GM23248 (cell line): Measurements from ENCODE around the gene PEX7. TPM values are rescaled to one million over a fixed set of nuclear protein-coding genes. Genes with fewer than 3 reads are reported as not detected.

Experiments used
- DNase-seq: peaks from one replicate; pipeline ENCODE4 v3.0.0-alpha.2; 2015
- H2AFZ ChIP-seq: fragments of 200-600 bp; sonication (generic); 2 replicates; pipeline ENCODE4 v1.6.1; 2016; ENCODE audit warnings: antibody characterized with exemption
- H3F3A ChIP-seq: fragments of 200-600 bp; sonication (generic); 2 replicates; pipeline ENCODE4 v1.6.1; 2016; ENCODE audit warnings: mild to moderate bottlenecking, antibody characterized with exemption, mixed run types; ENCODE audit not compliant: insufficient read depth
- H3K27ac ChIP-seq: fragments of 200-600 bp; sonication (generic); 2 replicates; pipeline ENCODE4 v1.5.1; 2016; ENCODE audit warnings: mild to moderate bottlenecking
- H3K27me3 ChIP-seq: fragments of 200-600 bp; sonication (generic); replicated peaks from 2 replicates; pipeline ENCODE4 v1.6.1; 2016; ENCODE audit warnings: mild to moderate bottlenecking; ENCODE audit not compliant: insufficient read depth
- H3K36me3 ChIP-seq: fragments of 200-600 bp; sonication (generic); 2 replicates; pipeline ENCODE4 v1.6.1; 2016; ENCODE audit warnings: low read depth, mild to moderate bottlenecking
- H3K4me1 ChIP-seq: fragments of 200-600 bp; sonication (generic); 2 replicates; pipeline ENCODE4 v1.6.1; 2016; ENCODE audit warnings: mild to moderate bottlenecking; ENCODE audit not compliant: insufficient read depth
- H3K4me2 ChIP-seq: fragments of 200-600 bp; sonication (generic); one replicate; pipeline ENCODE4 v1.6.1; 2016; ENCODE audit warnings: mild to moderate bottlenecking; ENCODE audit not compliant: unreplicated experiment
- H3K4me3 ChIP-seq: fragments of 200-600 bp; sonication (generic); 2 replicates; pipeline ENCODE4 v1.5.1; 2016; ENCODE audit warnings: mild to moderate bottlenecking
- H3K79me2 ChIP-seq: fragments of 200-600 bp; sonication (generic); 2 replicates; pipeline ENCODE4 v1.6.1; 2016; ENCODE audit warnings: mild to moderate bottlenecking; ENCODE audit not compliant: insufficient read depth
- H3K9ac ChIP-seq: fragments of 200-600 bp; sonication (generic); 2 replicates; pipeline ENCODE4 v1.6.1; 2016; ENCODE audit warnings: mild to moderate bottlenecking
- H3K9me2 ChIP-seq: fragments of 200-600 bp; sonication (generic); 2 replicates; pipeline ENCODE4 v1.6.1; 2016; ENCODE audit warnings: mixed run types, mild to moderate bottlenecking, moderate library complexity; ENCODE audit not compliant: insufficient read depth
- H3K9me3 ChIP-seq: fragments of 200-600 bp; sonication (generic); one replicate; pipeline ENCODE4 v1.6.1; 2017; ENCODE audit warnings: low read depth
- H4K20me1 ChIP-seq: fragments of 200-600 bp; sonication (generic); 2 replicates; pipeline ENCODE4 v1.6.0; 2016; ENCODE audit not compliant: insufficient read depth
- EZH2 ChIP-seq: fragments of 200-600 bp; sonication (generic); IDR thresholded peaks from 2 replicates; pipeline ENCODE4 v1.6.1; 2018; ENCODE audit warnings: antibody characterized with exemption, mild to moderate bottlenecking; ENCODE audit not compliant: insufficient read depth, poor library complexity, severe bottlenecking
- EZH2phosphoT487 ChIP-seq: fragments of 200-600 bp; sonication (generic); IDR thresholded peaks from 2 replicates; pipeline ENCODE4 v1.6.1; 2018; ENCODE audit warnings: antibody characterized with exemption, moderate library complexity, mild to moderate bottlenecking, low read depth; ENCODE audit not compliant: insufficient read depth
- WGBS, 2 experiments: methylation state at CpG; one replicate each; pipeline ENCODE4 v1.1.6; 2015 to 2017; ENCODE audit warnings: low lambda C conversion rate in 2 of 2, low coverage in 1 of 2; ENCODE audit errors: missing lambda C conversion rate in 2 of 2; 5-methylcytosine and 5-hydroxymethylcytosine counted together
- in situ Hi-C: fragments of 300-500 bp; cut with MboI; formaldehyde crosslinking; loops from 2 replicates; pipeline ENCODE4 v1.15.0; 2020
- polyA plus RNA-seq: library from polyadenylated mRNA; unstranded; fragments of >200 nt; fragmentation: Nextera tagmentation; extraction: Ambion mirVana; gene quantifications from 2 replicates; pipeline ENCODE4 v1.2.1, GENCODE V29; 2016
- total RNA-seq: library from RNA; depleted of rRNA; stranded (reverse); fragments of >200 nt; shearing (Covaris generic); gene quantifications from 2 replicates; pipeline ENCODE4 v1.2.3, GENCODE V29; 2014

The PEX7 gene
- total and polyA plus RNA-seq, 2 experiments from 2014 or later = 9.4 to 11.0 TPM

DNA sequence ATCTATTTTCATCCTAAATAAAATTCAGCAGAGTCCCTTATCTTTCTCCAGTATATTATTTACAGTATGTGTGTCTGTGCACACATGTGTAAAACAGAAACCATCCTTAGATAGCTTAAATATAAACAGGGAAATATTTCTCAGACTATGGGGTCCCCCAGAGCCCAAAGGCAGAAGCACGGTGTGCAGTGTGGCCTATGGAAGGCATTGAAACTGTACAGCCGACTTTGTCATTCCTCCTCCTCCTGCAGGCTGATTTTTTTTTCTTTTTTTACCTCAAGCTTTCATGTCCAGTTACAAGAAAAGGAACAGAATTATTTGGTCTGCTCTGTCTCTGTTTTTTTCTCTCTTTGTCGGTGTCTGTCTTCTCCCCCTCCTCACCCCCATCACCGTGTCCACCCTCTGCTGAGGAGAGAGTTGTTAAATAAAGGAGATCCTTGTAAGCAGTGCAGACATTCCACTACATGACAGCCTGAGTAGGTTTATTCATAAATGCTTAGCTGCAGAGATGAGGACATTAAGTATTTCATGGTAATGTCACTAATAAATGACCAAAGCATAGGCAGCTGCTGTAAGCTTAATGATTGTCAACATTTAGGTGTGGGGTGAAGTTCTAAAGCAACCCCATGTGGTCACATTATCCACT is 67.9 kb downstream of the PEX7 start:
- no peak overlapping the region for H3K4me2 ChIP-seq
- no peak overlapping the region for H3K4me3 ChIP-seq
- no peaks in the 10 kb centered on the region for H3K9me2 ChIP-seq
- DNase-seq = no peak
- 76 to 81% methylated on average over 4 of the region's 4 CpGs for WGBS, 2 experiments
- H3K9ac ChIP-seq = no peak overlapping the region
- no peaks in the 10 kb centered on the region for H3K9me3 ChIP-seq
- H3K36me3 ChIP-seq = no peaks in the 10 kb centered on the region
- no peaks in the 10 kb centered on the region for H3F3A ChIP-seq
- no peak for TF ChIP-seq EZH2phosphoT487
- TF ChIP-seq EZH2 = no peak
- H4K20me1 ChIP-seq = no peaks in the 10 kb centered on the region
- no peaks in the 10 kb centered on the region for H3K27me3 ChIP-seq
- no peaks in the 10 kb centered on the region for H3K4me1 ChIP-seq
- no peak overlapping the region for H3K27ac ChIP-seq
- H3K79me2 ChIP-seq = no peaks in the 10 kb centered on the region
- no peak overlapping the region for H2AFZ ChIP-seq
- in situ Hi-C loops = no loop called here

DNA sequence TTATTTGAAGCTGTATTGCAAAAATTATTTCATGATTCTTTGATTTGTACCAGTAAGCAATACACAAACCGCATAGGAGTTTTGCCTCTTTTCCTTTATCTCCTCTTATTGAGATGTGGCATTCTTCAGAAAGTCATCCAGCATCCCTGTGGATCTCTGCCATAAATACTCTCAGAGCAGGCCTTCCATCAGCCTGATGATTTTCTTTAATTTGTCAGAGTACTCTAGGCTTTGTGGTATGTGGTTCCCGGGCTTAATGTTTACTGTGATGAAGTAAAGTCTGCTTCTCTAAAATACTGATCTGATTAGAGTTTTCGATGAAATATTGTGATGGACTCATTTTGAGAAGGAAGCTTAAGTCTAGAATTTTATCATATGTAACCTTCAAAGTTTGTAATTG is 68.6 kb downstream of the PEX7 start:
- H3K4me2 ChIP-seq = no peak overlapping the region
- no peaks in the 10 kb centered on the region for H3K79me2 ChIP-seq
- no peaks in the 10 kb centered on the region for H3K9me2 ChIP-seq
- no peak overlapping the region for H2AFZ ChIP-seq
- no peak overlapping the region for H3K9ac ChIP-seq
- no peaks in the 10 kb centered on the region for H3F3A ChIP-seq
- no peaks in the 10 kb centered on the region for H3K9me3 ChIP-seq
- H3K4me1 ChIP-seq = no peaks in the 10 kb centered on the region
- TF ChIP-seq EZH2phosphoT487 (no peak), EZH2 (no peak)
- H3K27me3 ChIP-seq = no peaks in the 10 kb centered on the region
- WGBS, 2 experiments = 96 to 100% methylated on average over 3 of the region's 3 CpGs
- no peaks in the 10 kb centered on the region for H4K20me1 ChIP-seq
- no peaks in the 10 kb centered on the region for H3K36me3 ChIP-seq
- DNase-seq = no peak
- no peak overlapping the region for H3K27ac ChIP-seq
- in situ Hi-C loops = no loop called here
- H3K4me3 ChIP-seq = no peak overlapping the region

DNA sequence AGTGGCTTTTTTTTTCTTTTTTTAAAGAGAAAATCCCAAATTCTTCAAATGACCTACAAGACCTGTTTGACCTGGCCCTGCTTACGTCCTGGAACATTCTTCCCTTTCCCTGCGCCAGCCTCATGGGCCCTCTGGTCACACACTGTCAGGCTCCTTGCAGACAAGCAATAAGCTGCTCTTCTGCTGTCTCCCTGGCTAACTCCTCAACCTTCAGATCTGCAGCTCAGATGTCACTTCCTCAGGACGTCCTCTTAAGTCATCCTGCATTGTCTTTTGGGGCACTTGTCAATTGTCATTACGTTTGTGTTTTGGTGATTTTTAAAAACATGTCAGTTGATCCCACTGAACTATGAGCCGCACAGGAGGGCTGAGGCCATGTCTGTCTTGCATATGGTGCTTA is 70.8 kb downstream of the PEX7 start:
- Histone ChIP-seq H3K9ac (no peak overlapping the region), H3K27me3 (no peaks in the 10 kb centered on the region), H3K36me3 (no peaks in the 10 kb centered on the region), H3F3A (no peaks in the 10 kb centered on the region), H4K20me1 (no peaks in the 10 kb centered on the region), H3K9me3 (no peaks in the 10 kb centered on the region), H3K4me2 (no peak overlapping the region), H2AFZ (no peak overlapping the region), H3K4me1 (no peaks in the 10 kb centered on the region), H3K27ac (no peak overlapping the region), H3K79me2 (no peaks in the 10 kb centered on the region), H3K4me3 (no peak overlapping the region), H3K9me2 (no peaks in the 10 kb centered on the region)
- DNase-seq = no peak
- in situ Hi-C loops = no loop called here
- 73 to 74% methylated on average over 5 of the region's 5 CpGs for WGBS, 2 experiments
- TF ChIP-seq EZH2phosphoT487 (no peak), EZH2 (no peak)

DNA sequence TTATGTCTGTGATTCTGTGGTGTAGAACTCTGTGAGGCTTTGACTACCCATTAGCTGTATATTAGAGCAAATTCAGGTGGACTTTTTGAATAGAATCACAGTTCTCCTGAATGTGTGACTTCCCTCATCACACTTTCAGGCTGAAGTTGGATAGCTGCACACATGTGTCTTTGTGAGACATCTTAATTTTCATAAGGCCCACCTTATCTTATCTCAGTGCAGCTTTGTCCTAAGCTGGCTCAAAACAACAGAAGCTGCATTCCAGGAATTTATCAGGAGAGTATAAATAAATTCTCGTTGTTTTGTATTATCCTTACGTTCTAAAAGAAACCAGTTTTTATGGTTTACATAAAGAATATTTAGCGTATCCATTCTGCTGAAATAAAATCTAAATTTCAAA is 73.5 kb downstream of the PEX7 start:
- no peaks in the 10 kb centered on the region for H3K27me3 ChIP-seq
- no peak overlapping the region for H3K9ac ChIP-seq
- in situ Hi-C loops = no loop called here
- no peaks in the 10 kb centered on the region for H3K9me3 ChIP-seq
- TF ChIP-seq EZH2 (no peak), EZH2phosphoT487 (no peak)
- no peaks in the 10 kb centered on the region for H3K9me2 ChIP-seq
- H3K36me3 ChIP-seq = no peaks in the 10 kb centered on the region
- no peak overlapping the region for H3K4me2 ChIP-seq
- H3F3A ChIP-seq = no peaks in the 10 kb centered on the region
- no peak for DNase-seq
- no peaks in the 10 kb centered on the region for H4K20me1 ChIP-seq
- H2AFZ ChIP-seq = no peak overlapping the region
- no peaks in the 10 kb centered on the region for H3K4me1 ChIP-seq
- no peak overlapping the region for H3K4me3 ChIP-seq
- no peak overlapping the region for H3K27ac ChIP-seq
- no peaks in the 10 kb centered on the region for H3K79me2 ChIP-seq
- WGBS, 2 experiments = 91 to 92% methylated on average over 3 of the region's 3 CpGs

DNA sequence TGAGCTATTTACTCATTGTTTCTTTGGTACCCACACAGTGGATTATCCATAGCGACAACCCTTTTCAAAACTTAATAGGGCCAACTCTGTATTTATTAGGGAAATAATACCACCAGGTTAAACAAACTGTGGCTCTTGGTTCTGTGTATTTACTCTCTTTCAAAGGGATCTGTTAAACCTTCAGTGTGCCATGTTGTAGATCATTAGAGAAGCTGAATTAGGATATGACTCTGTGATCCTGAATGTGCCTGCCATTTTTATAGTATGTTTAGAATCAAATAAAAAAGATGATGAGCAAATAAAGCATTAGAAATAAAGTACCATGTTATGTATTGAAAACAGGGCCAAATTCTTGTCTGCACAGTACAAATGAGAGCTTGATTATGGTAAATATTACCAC is 74.7 kb downstream of the PEX7 start:
- Histone ChIP-seq H3K9ac (no peak overlapping the region), H3K9me2 (no peaks in the 10 kb centered on the region), H3K27ac (no peak overlapping the region), H2AFZ (no peak overlapping the region), H3K9me3 (no peaks in the 10 kb centered on the region), H3K79me2 (no peaks in the 10 kb centered on the region), H3K4me3 (no peak overlapping the region), H3F3A (no peaks in the 10 kb centered on the region), H3K36me3 (no peaks in the 10 kb centered on the region), H3K4me2 (no peak overlapping the region), H3K27me3 (no peaks in the 10 kb centered on the region), H4K20me1 (no peaks in the 10 kb centered on the region), H3K4me1 (no peaks in the 10 kb centered on the region)
- no peak for DNase-seq
- no peak for TF ChIP-seq EZH2
- TF ChIP-seq EZH2phosphoT487 = no peak
- in situ Hi-C loops = no loop called here
- 89 to 100% methylated on average over 1 of the region's 1 CpG for WGBS, 2 experiments
